Measurements from ENCODE around the gene PTOV1.

The PTOV1 gene

GRCh38 chr19:49872245-49873128, 21.5 kb downstream of the PTOV1 start:
- TF ChIP-seq TAF1 (IDR thresholded peaks at IDR 0.05; ENCODE audit: low read depth) (no peak), EP300 (IDR thresholded peaks at IDR 0.05; ENCODE audit: borderline replicate concordance) (no peak), TEAD4 (IDR thresholded peaks at IDR 0.05) (no peak), CEBPB (IDR thresholded peaks at IDR 0.05) (no peak), FOXM1 (IDR thresholded peaks at IDR 0.05; ENCODE audit: borderline replicate concordance, low read depth) (no peak), NFIC (IDR thresholded peaks at IDR 0.05) (no peak), CREB1 (IDR thresholded peaks at IDR 0.05; ENCODE audit: low read depth) (no peak), RAD21 (IDR thresholded peaks at IDR 0.05; ENCODE audit: low read depth) (no peak), YY1 (IDR thresholded peaks at IDR 0.05; ENCODE audit: low read depth) (no peak), EGR1 (IDR thresholded peaks at IDR 0.05) (no peak), USF1 (IDR thresholded peaks at IDR 0.05) (no peak), TCF12 (IDR thresholded peaks at IDR 0.05; ENCODE audit: low read depth) (no peak), ZBTB7A (IDR thresholded peaks at IDR 0.05; ENCODE audit: low read depth) (no peak), REST (IDR thresholded peaks at IDR 0.05; ENCODE audit: low read depth) (no peak), MAX (IDR thresholded peaks at IDR 0.05) (no peak)

GRCh38 chr19:49873129-49873521, 22.2 kb downstream of the PTOV1 start:
- TF ChIP-seq RAD21 (IDR thresholded peaks at IDR 0.05; ENCODE audit: low read depth) (no peak), TEAD4 (IDR thresholded peaks at IDR 0.05) (no peak), NFIC (IDR thresholded peaks at IDR 0.05) (no peak), ZBTB7A (IDR thresholded peaks at IDR 0.05; ENCODE audit: low read depth) (no peak)

- TF ChIP-seq MAX (IDR thresholded peaks at IDR 0.05) (no peak), CEBPB (IDR thresholded peaks at IDR 0.05) (no peak), YY1 (IDR thresholded peaks at IDR 0.05; ENCODE audit: low read depth) (no peak)
Measured at GRCh38 chr19:49873834-49874233, 22.9 kb downstream of the PTOV1 start.

- TF ChIP-seq EP300 (IDR thresholded peaks at IDR 0.05; ENCODE audit: borderline replicate concordance) (no peak), TEAD4 (IDR thresholded peaks at IDR 0.05) (no peak)
Measured at GRCh38 chr19:49874503-49875157, 23.7 kb downstream of the PTOV1 start.

- no peak for TF ChIP-seq TAF1 (IDR thresholded peaks at IDR 0.05; ENCODE audit: low read depth)
- no peak for TF ChIP-seq CEBPB (IDR thresholded peaks at IDR 0.05)
- no peak for TF ChIP-seq YY1 (IDR thresholded peaks at IDR 0.05; ENCODE audit: low read depth)
- no peak for TF ChIP-seq TEAD4 (IDR thresholded peaks at IDR 0.05)
- TF ChIP-seq RAD21 (IDR thresholded peaks at IDR 0.05; ENCODE audit: low read depth) = no peak
- TF ChIP-seq EGR1 (IDR thresholded peaks at IDR 0.05) = no peak
- TF ChIP-seq TCF12 (IDR thresholded peaks at IDR 0.05; ENCODE audit: low read depth) = no peak
- TF ChIP-seq REST (IDR thresholded peaks at IDR 0.05; ENCODE audit: low read depth) = no peak
- TF ChIP-seq USF1 (IDR thresholded peaks at IDR 0.05) = no peak
- TF ChIP-seq ZBTB7A (IDR thresholded peaks at IDR 0.05; ENCODE audit: low read depth) = no peak
- no peak for TF ChIP-seq MAX (IDR thresholded peaks at IDR 0.05)
- no peak for TF ChIP-seq NFIC (IDR thresholded peaks at IDR 0.05)
- TF ChIP-seq EP300 (IDR thresholded peaks at IDR 0.05; ENCODE audit: borderline replicate concordance) = no peak
- TF ChIP-seq FOXM1 (IDR thresholded peaks at IDR 0.05; ENCODE audit: borderline replicate concordance, low read depth) = no peak
- TF ChIP-seq CREB1 (IDR thresholded peaks at IDR 0.05; ENCODE audit: low read depth) = no peak
Measured at GRCh38 chr19:49875177-49875576, 24.2 kb downstream of the PTOV1 start.
